ENCODE data around the gene TMUB1. TPM values are rescaled to one million over a fixed set of nuclear protein-coding genes. Genes with fewer than 3 reads are reported as not detected.

Gene TMUB1
- total and polyA plus RNA-seq, 9 of the 15 experiments (the other 6 are each of a cell fraction or from before 2014, with no cell fraction given): 0.14 to 241 (median 74.1) TPM

DNA sequence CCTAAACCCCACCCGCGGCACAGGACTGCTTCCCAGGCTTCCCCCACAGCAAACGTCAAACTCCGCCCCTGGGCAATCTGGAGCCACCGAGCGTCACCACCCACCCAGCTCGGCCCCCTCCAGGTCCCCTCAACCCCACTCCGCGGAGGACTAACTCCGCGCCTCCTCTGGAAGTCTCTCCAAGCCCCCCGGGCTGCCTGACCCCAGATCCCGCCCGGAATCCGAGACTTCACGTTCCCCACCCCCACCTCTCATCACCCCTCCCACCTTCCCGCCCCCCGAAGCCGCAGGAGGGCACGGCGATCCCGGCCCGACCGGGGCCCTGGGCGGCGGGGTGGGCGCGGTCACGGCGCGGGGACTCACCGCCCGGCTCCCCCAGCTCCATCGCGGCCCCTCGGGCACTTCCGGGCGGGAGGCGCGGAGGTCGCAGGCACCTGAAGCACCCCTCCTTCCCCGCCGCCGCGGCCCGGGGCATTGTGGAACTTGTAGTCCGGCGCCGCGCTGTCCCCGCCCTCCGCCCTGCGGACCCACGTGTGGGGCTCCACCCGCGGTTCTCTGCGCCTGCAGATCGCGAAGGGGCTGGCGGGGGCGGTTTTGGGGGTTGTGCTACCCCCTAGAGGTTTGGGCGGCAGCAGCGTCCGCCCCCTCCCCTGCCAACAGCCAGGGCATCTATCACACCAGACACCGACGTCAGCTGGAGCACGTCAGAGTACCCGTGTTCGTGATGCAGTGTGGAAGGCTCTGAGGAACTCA, at the start of gene TMUB1 (continued):
- TF ChIP-seq CGGBP1 (CRISPR knock-in tag; IDR thresholded peaks at IDR 0.05) (0 out of 2 replicates have a peak, but pooled peaks have one; percentile 19), ETV1 (tag; conservative IDR thresholded peaks at IDR 0.05; ENCODE audit: low read depth) (0 out of 2 replicates have a peak, but pooled peaks have one; percentile 12), TAF1 (IDR thresholded peaks at IDR 0.05; ENCODE audit: control insufficient read depth, extremely low read depth, insufficient read depth, low read length, severe bottlenecking) (peak; percentile 41), HNRNPK (IDR thresholded peaks at IDR 0.05; ENCODE audit: low read depth, low read length, poor library complexity, severe bottlenecking) (peak; percentile 48), NBN (IDR thresholded peaks at IDR 0.05; ENCODE audit: low read depth) (no peak), HINFP (tag; conservative IDR thresholded peaks at IDR 0.05; ENCODE audit: low read depth) (no peak), TBP (optimal IDR thresholded peaks at IDR 0.05; ENCODE audit: low read depth, low read length) (peak; percentile 22), ILK (tag; IDR thresholded peaks at IDR 0.05; ENCODE audit: borderline replicate concordance, low read depth) (no peak), SMAD4 (CRISPR knock-in tag; conservative IDR thresholded peaks at IDR 0.05) (peak; percentile 34; the same call in 1 of the 2 replicates), CC2D1A (IDR thresholded peaks at IDR 0.05) (no peak), NR2C2 (CRISPR knock-in tag; IDR thresholded peaks at IDR 0.05) (peak; percentile 78), NR2C2 (tag; IDR thresholded peaks at IDR 0.05) (peak; percentile 90), HCFC1 (IDR thresholded peaks at IDR 0.05; ENCODE audit: low read depth, low read length) (peak; percentile 93), MAFF (IDR thresholded peaks at IDR 0.05; ENCODE audit: low read length) (no peak), EGR1 (conservative IDR thresholded peaks at IDR 0.05) (peak; percentile 79), PML (IDR thresholded peaks at IDR 0.05; ENCODE audit: low read length) (peak; percentile 16; the same call in 1 of the 2 replicates), GATAD2B (IDR thresholded peaks at IDR 0.05; ENCODE audit: borderline replicate concordance) (no peak), GTF2F1 (IDR thresholded peaks at IDR 0.05; ENCODE audit: low read depth, low read length) (0 out of 2 replicates have a peak, but pooled peaks have one; percentile 37), ZFX (CRISPR knock-in tag; IDR thresholded peaks at IDR 0.05) (peak; percentile 41), ATF7 (IDR thresholded peaks at IDR 0.05) (peak; percentile 84), TGIF2 (CRISPR knock-in tag; IDR thresholded peaks at IDR 0.05) (peak; percentile 74; the same call in 1 of the 2 replicates), SIX5 (IDR thresholded peaks at IDR 0.05; ENCODE audit: borderline replicate concordance in 1 of 2, insufficient read depth in 1 of 2, low read depth in 1 of 2, low read length in 2 of 2) (peak; percentile 67 to 76; a peak in 3 of 4 replicates)
- TF ChIP-seq, protein P1, sequence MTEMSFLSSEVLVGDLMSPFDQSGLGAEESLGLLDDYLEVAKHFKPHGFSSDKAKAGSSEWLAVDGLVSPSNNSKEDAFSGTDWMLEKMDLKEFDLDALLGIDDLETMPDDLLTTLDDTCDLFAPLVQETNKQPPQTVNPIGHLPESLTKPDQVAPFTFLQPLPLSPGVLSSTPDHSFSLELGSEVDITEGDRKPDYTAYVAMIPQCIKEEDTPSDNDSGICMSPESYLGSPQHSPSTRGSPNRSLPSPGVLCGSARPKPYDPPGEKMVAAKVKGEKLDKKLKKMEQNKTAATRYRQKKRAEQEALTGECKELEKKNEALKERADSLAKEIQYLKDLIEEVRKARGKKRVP (CRISPR knock-in tag; IDR thresholded peaks at IDR 0.05): no peak
- TF ChIP-seq, protein P2, sequence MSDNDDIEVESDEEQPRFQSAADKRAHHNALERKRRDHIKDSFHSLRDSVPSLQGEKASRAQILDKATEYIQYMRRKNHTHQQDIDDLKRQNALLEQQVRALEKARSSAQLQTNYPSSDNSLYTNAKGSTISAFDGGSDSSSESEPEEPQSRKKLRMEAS (CRISPR knock-in tag; IDR thresholded peaks at IDR 0.05): peak; percentile 83

All from K562 (cell line).